Tibial artery (tissue), 4 donors: ENCODE measurements around the gene PLOD3.

ENCODE experiments used
- DNase-seq, 2 donors: peaks; one replicate each; pipeline ENCODE4 v3.0.0-alpha.2; 2019
- H3K27ac ChIP-seq, 2 donors: fragments of 200-600 bp; sonication (generic) in 1 of 2; 1 replicate in 1 of 2; 2 replicates in 1 of 2; pipeline ENCODE4 v1.5.1; 2018 to 2019; ENCODE audit warnings: mild to moderate bottlenecking in 1 of 2
- H3K27me3 ChIP-seq, 2 donors: fragments of 200-600 bp; sonication (generic) in 1 of 2; one replicate each; pipeline versions ENCODE4 v1.5.1 to v1.6.0; 2016 to 2019
- H3K36me3 ChIP-seq, 3 donors: fragments of 200-600 bp; sonication (generic) in 2 of 3; one replicate each; pipeline ENCODE4 v1.5.1; 2016 to 2019; ENCODE audit warnings: mild to moderate bottlenecking in 2 of 3
- H3K4me1 ChIP-seq, 4 donors: fragments of 200-600 bp; sonication (generic) in 2 of 4; 1 replicate in 3 of 4; 2 replicates in 1 of 4; pipeline ENCODE4 v1.5.1; 2016 to 2019
- H3K4me3 ChIP-seq, 2 donors: fragments of 200-600 bp; sonication (generic) in 1 of 2; 1 replicate in 1 of 2; 2 replicates in 1 of 2; pipeline ENCODE4 v1.5.1; 2018 to 2019; ENCODE audit warnings: mild to moderate bottlenecking in 2 of 2
- H3K9me3 ChIP-seq, 3 donors: fragments of 200-600 bp; sonication (generic) in 1 of 3; one replicate each; pipeline ENCODE4 v1.5.1; 2016 to 2019
- CTCF ChIP-seq, 2 experiments: fragments of 200-600 bp in 1 of 2; fragments of 450-650 bp in 1 of 2; IDR thresholded peaks; one replicate each; pipeline ENCODE4 v1.5.1; 2017 to 2019; ENCODE audit warnings: antibody characterized with exemption in 2 of 2, mild to moderate bottlenecking in 1 of 2, moderate library complexity in 1 of 2
- intact Hi-C: fragments of 100-400 bp; cut with DNase I; formaldehyde crosslinking; loops from one replicate; pipeline ENCODE4 v1.15.0; 2023; ENCODE audit warnings: low total_unique reads

Gene PLOD3

GRCh38 chr7:101231644-101232043 is 14.3 kb upstream of the PLOD3 start:
- no peak for TF ChIP-seq CTCF (IDR thresholded peaks at IDR 0.05)
- DNase-seq = no peak
- intact Hi-C loops = no loop called here
- Histone ChIP-seq H3K9me3 (no peaks in the 10 kb centered on the region), H3K4me1 (peaks cover 0 to 12% (median 6%) of the 10 kb centered on the region in 4 donors), H3K36me3 (peaks cover 13 to 55% (median 24%) of the 10 kb centered on the region in 3 donors), H3K4me3 (no peak overlapping the region), H3K27me3 (no peaks in the 10 kb centered on the region), H3K27ac (no peak overlapping the region)

DNA sequence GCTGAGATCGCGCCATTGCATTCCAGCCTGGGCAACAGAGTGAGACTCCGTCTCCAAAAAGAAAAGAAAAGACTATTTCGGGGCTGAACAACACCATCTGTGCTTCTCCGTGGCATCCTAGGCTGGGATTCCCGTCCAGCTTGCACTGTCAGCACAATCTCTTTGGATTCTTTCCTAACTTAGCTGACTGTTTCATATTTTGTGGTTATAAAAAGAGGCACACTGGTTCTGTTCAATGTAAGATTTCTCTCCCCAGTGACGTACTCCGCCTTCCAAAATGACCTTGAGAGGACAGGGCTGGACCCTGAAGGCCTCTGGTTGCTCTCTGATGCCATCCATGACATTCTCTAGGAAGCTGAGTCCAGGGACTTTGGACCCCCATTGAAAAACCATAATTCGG is 9.3 kb upstream of the PLOD3 start:
- DNase-seq = no peak
- Histone ChIP-seq H3K27me3 (no peaks in the 10 kb centered on the region), H3K4me3 (no peak overlapping the region), H3K9me3 (no peaks in the 10 kb centered on the region), H3K27ac (no peak overlapping the region), H3K36me3 (peaks cover 40 to 89% (median 62%) of the 10 kb centered on the region in 3 donors), H3K4me1 (peaks cover 0 to under 1% (median 0%) of the 10 kb centered on the region in 4 donors)
- TF ChIP-seq CTCF (IDR thresholded peaks at IDR 0.05) = no peak
- intact Hi-C loops = no loop called here

DNA sequence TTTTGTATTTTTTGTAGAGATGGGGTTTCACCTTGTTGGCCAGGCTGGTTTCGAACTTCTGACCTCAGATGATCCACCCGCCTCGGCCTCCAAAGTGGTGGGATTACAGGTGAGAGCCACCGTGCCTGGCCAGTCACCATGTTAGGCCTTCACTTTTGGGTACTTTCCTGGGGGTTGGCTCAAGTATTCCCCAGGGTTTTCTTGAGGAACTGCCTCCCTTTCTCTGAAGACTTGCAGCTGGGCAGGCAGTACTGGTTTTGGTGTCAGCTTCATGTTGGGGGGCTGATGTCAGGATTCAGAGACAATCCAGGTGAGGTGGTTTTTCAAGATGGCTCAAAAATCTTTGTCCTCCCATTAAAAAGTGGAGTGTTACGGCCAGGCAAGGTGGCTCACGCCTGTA is 8.3 kb upstream of the PLOD3 start:
- Histone ChIP-seq H3K4me1 (peaks cover 0 to 2% (median 0%) of the 10 kb centered on the region in 4 donors), H3K36me3 (peaks cover 40 to 90% (median 62%) of the 10 kb centered on the region in 3 donors), H3K9me3 (no peaks in the 10 kb centered on the region), H3K4me3 (no peak overlapping the region), H3K27ac (no peak overlapping the region), H3K27me3 (no peaks in the 10 kb centered on the region)
- no peak for TF ChIP-seq CTCF (IDR thresholded peaks at IDR 0.05)
- no peak for DNase-seq
- intact Hi-C loops = no loop called here

DNA sequence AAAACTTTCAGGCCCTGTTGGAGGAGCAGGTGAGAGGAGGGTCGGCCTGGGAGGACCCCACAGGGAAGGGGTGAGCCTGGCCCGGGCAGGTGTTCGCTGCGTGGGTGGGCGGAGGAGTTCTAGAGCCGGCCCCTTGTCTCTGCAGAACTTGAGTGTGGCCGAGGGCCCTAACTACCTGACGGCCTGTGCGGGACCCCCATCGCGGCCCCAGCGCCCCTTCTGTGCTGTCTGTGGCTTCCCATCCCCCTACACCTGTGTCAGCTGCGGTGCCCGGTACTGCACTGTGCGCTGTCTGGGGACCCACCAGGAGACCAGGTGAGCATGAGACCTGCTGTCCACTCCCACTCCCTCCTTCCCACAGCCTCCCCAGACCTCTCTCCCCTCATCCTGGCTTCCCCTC is 6.1 kb upstream of the PLOD3 start:
- no peak for DNase-seq
- H3K9me3 ChIP-seq = no peaks in the 10 kb centered on the region
- intact Hi-C loops = no loop called here

GRCh38 chr7:101222275-101222830 is 5.0 kb upstream of the PLOD3 start:
- Histone ChIP-seq H3K9me3 (no peaks in the 10 kb centered on the region), H3K36me3 (peaks cover 27 to 59% (median 50%) of the 10 kb centered on the region in 3 donors)

More for the DNA sequence above, 6.1 kb upstream of the PLOD3 start:
- H3K36me3 ChIP-seq = peaks cover 32 to 71% (median 55%) of the 10 kb centered on the region in 3 donors
- no peak for TF ChIP-seq CTCF (IDR thresholded peaks at IDR 0.05)
- no peak overlapping the region for H3K4me3 ChIP-seq
- H3K27me3 ChIP-seq = no peaks in the 10 kb centered on the region
- H3K27ac ChIP-seq = no peak overlapping the region
- H3K4me1 ChIP-seq = peaks cover 0 to 21% (median 13%) of the 10 kb centered on the region in 4 donors

More at GRCh38 chr7:101222275-101222830, 5.0 kb upstream of the PLOD3 start:
- Histone ChIP-seq H3K27me3 (no peaks in the 10 kb centered on the region), H3K4me1 (peaks cover 0 to 24% (median 14%) of the 10 kb centered on the region in 4 donors), H3K27ac (no peak overlapping the region), H3K4me3 (no peak overlapping the region)
- no peak for DNase-seq
- intact Hi-C loops = no loop called here
- no peak for TF ChIP-seq CTCF (IDR thresholded peaks at IDR 0.05)
